ENCODE results near the gene SHB. TPM values are rescaled to one million over a fixed set of nuclear protein-coding genes. Genes with fewer than 3 reads are reported as not detected.

The SHB gene
- total and polyA plus RNA-seq, 2 of the 8 experiments (the other 6 are each of a cell fraction or from before 2014, with no cell fraction given), result 4.1 to 12.6 TPM

- ChIA-PET POLR2A (ENCODE audit: partially characterized antibody) (no interaction called here), CTCF (ENCODE audit: partially characterized antibody) (interaction anchor here (0.9 to 2.2 kb wide), 3 partner anchors 9 to 179 kb away, joined by 3 to 5 read pairs (median 4); no protein-coding TSS in a partner anchor)
- H3K23ac ChIP-seq (ENCODE audit: insufficient read length), result no peak overlapping the region
- H3K79me2 ChIP-seq (ENCODE audit: control insufficient read depth in 1 of 2, insufficient read depth in 2 of 2, low read length in 2 of 2), result no peaks in the 10 kb centered on the region
- FAIRE-seq (no peak), DNase-seq (ENCODE audit: low read depth in 1 of 2, low spot score in 2 of 2) (no peak)
- WGBS, 2 experiments (ENCODE audit: extremely low coverage in 1 of 2, insufficient coverage in 1 of 2, insufficient read length in 1 of 2, insufficient replicate concordance in 2 of 2, low coverage in 1 of 2, low lambda C conversion rate in 2 of 2, missing lambda C conversion rate in 1 of 2), result 79% methylated on average over 3 of the region's 3 CpGs; no CpG with 5 or more reads in 1 of the 2 experiments
- no peak overlapping the region for H4K5ac ChIP-seq (ENCODE audit: insufficient read length, low read depth, low read length)
- no peak overlapping the region for H3K18ac ChIP-seq (ENCODE audit: extremely low read depth, low read length)
- H3K36me3 ChIP-seq (ENCODE audit: control insufficient read depth in 2 of 4, insufficient read depth in 4 of 4, low read length in 3 of 4), result no peaks in the 10 kb centered on the region
- H2BK12ac ChIP-seq (ENCODE audit: low read depth, low read length), result no peak overlapping the region
- H3K56ac ChIP-seq (replicated peaks; ENCODE audit: insufficient read length, low read depth, low read length), result no peak overlapping the region
- no peak overlapping the region for H2AFZ ChIP-seq (ENCODE audit: low read length)
- H3K4me1 ChIP-seq (replicated peaks in 1 of 4; ENCODE audit: control insufficient read depth in 3 of 4, insufficient read depth in 4 of 4, low read length in 3 of 4), result peaks cover 0 to 6% (median 4%) of the 10 kb centered on the region in 4 experiments; a peak in 3 of 7 replicates
- H3K27ac ChIP-seq (ENCODE audit: low read depth, low read length), result no peak overlapping the region
- no peak overlapping the region for H2BK5ac ChIP-seq (ENCODE audit: low read depth, low read length)
- H3K4me2 ChIP-seq (ENCODE audit: insufficient read depth in 1 of 2, low read depth in 2 of 2, low read length in 2 of 2), result no peak overlapping the region
- H3K4ac ChIP-seq (replicated peaks; ENCODE audit: insufficient read length, low read depth, low read length), result no peak overlapping the region
- no peak overlapping the region for H2BK20ac ChIP-seq (ENCODE audit: low read length)
- no peak overlapping the region for H2AK5ac ChIP-seq (ENCODE audit: low read depth, low read length)
- H3K14ac ChIP-seq (ENCODE audit: insufficient read length), result no peak overlapping the region
- peaks cover 0 to 3% (median 0%) of the 10 kb centered on the region in 4 experiments; a peak in 3 of 7 replicates for H3K27me3 ChIP-seq (replicated peaks in 1 of 4; ENCODE audit: control insufficient read depth in 3 of 4, extremely low read depth in 1 of 4, insufficient read depth in 3 of 4, low read length in 3 of 4)
- no peaks in the 10 kb centered on the region for H3K79me1 ChIP-seq (ENCODE audit: low read depth, low read length)
- no peak overlapping the region for H4K8ac ChIP-seq (ENCODE audit: extremely low read depth, insufficient read depth, low read length)
- H3K4me3 ChIP-seq (ENCODE audit: extremely low read depth in 1 of 4, insufficient read depth in 2 of 4, low read depth in 3 of 4, low read length in 4 of 4), result no peak overlapping the region
- no peaks in the 10 kb centered on the region; the same call in 1 of the 2 replicates for H3K23me2 ChIP-seq (ENCODE audit: low read depth, low read length)
- H2BK120ac ChIP-seq (replicated peaks; ENCODE audit: low read depth, low read length), result no peak overlapping the region
- no peak overlapping the region for H4K91ac ChIP-seq (replicated peaks; ENCODE audit: insufficient read length, low read length)
- no peaks in the 10 kb centered on the region for H3K9me3 ChIP-seq (ENCODE audit: insufficient read depth in 2 of 2, low read depth in 1 of 2, low read length in 1 of 2)
- no peak overlapping the region for H2BK15ac ChIP-seq (ENCODE audit: low read length)
- H4K20me1 ChIP-seq (replicated peaks in 1 of 2; ENCODE audit: control insufficient read depth in 1 of 2, insufficient read depth in 2 of 2, low read length in 2 of 2), result no peaks in the 10 kb centered on the region
- H3K9ac ChIP-seq (replicated peaks in 1 of 4; ENCODE audit: extremely low read depth in 1 of 4, low read depth in 3 of 4, low read length in 3 of 4), result no peak overlapping the region
- TF ChIP-seq JUND (IDR thresholded peaks at IDR 0.05; ENCODE audit: low read length) (no peak), FOSL1 (IDR thresholded peaks at IDR 0.05; ENCODE audit: insufficient read depth, low read depth, low read length) (no peak), TBP (IDR thresholded peaks at IDR 0.05; ENCODE audit: low read depth, low read length) (no peak), EP300 (IDR thresholded peaks at IDR 0.05; ENCODE audit: borderline replicate concordance in 1 of 2, low read depth in 2 of 2, low read length in 2 of 2) (no peak), EZH2 (IDR thresholded peaks at IDR 0.05; ENCODE audit: low read depth, low read length, severe bottlenecking) (no peak), NANOG (IDR thresholded peaks at IDR 0.05; ENCODE audit: insufficient read depth, low read depth, low read length, poor library complexity, severe bottlenecking) (no peak), HDAC6 (IDR thresholded peaks at IDR 0.05; ENCODE audit: low read depth, low read length) (no peak), USF2 (IDR thresholded peaks at IDR 0.05; ENCODE audit: low read length) (no peak), RXRA (IDR thresholded peaks at IDR 0.05; ENCODE audit: insufficient read depth, low read depth, low read length) (no peak)
Measured at GRCh38 chr9:37909326-37909725, 159.7 kb downstream of the SHB start.
